SHP77 treated with DMSO at 0.1 percent for 48 hours (cell line): Measurements from ENCODE around the gene PON2.

Experiments
- DNase-seq: peaks from one replicate; lab custom pipeline; 2025; lab: John Stamatoyannopoulos, UW

The PON2 gene

GRCh38 chr7:95444796-95445195 lies 10.0 kb upstream of the PON2 start:
- no peak for DNase-seq

GRCh38 chr7:95441042-95441823 lies 6.4 kb upstream of the PON2 start:
- no peak for DNase-seq

GRCh38 chr7:95440394-95441038 lies 5.7 kb upstream of the PON2 start:
- no peak for DNase-seq

DNA sequence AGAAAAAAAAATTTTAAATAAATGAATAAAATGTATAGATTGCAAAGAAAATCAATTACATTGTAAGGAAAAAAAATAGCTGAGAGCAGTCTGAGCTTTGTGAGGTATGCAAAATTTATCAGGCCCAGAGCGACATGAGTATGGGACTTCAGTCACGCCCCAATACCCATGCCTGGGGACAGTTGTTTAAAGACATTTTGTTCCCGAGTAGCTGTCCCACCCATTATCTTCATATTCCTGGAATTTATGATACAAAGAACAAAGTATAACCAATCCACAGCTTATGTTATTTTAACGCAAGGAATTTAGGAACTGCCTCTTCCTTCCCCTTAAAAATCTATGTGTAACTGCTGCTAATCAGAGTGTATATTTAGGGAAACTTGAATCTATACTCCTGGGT lies 1.6 kb upstream of the PON2 start:
- DNase-seq = no peak

GRCh38 chr7:95435422-95435780 lies 573 bp upstream of the PON2 start:
- no peak for DNase-seq

GRCh38 chr7:95433952-95434556 lies 774 bp downstream of the PON2 start:
- DNase-seq = peak; percentile 11

DNA sequence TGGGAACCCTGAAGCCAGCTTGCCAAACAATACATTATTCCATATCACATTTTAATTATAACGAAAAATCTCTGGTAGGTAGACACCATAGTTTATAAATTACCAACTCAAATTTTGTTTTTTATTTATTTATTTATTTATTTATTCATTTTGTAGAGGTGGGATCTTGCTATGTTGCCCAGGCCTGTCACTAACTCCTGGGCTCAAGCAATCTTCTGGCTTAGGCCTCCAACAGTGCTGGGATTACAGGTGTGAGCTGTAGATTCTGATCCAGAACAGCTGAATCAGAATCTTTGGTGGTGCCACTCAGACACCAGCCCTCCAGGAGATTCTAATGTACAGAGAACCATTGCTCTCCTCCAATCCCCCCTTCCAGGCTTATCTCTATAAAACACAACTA lies 1.7 kb downstream of the PON2 start:
- no peak for DNase-seq

GRCh38 chr7:95432606-95433005 lies 2.2 kb downstream of the PON2 start:
- no peak for DNase-seq

DNA sequence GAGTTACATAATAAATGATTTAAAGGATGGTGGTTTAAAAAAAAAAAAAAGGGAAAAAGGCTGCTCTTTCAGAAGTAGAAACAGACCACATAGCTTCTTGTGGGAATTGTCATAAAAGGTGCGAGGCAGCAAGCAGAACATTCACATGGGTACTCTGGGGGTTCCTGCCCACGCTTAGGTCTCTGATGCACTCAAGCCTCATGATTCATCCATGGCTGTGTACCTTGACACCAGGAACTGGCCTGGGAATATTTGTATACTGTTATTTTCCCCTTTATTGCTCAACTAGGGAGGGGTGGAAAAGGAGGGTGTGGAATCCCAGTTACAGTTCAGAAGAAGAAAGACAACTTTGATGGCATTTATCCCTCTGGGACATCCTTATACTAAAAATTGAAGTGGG lies 4.0 kb downstream of the PON2 start:
- no peak for DNase-seq

- DNase-seq = no peak
Observed at GRCh38 chr7:95429241-95429990, 5.4 kb downstream of the PON2 start.

GRCh38 chr7:95427914-95428516 lies 6.8 kb downstream of the PON2 start:
- no peak for DNase-seq

- no peak for DNase-seq
Observed at GRCh38 chr7:95427166-95427565, 7.7 kb downstream of the PON2 start.

- no peak for DNase-seq
Observed at GRCh38 chr7:95425694-95426093, 9.1 kb downstream of the PON2 start.

- DNase-seq = no peak
Observed at GRCh38 chr7:95424716-95425115, 10.1 kb downstream of the PON2 start.

GRCh38 chr7:95421847-95422444 lies 12.9 kb downstream of the PON2 start:
- DNase-seq = no peak

- DNase-seq = no peak
Observed at GRCh38 chr7:95421000-95421846, 13.6 kb downstream of the PON2 start.

DNA sequence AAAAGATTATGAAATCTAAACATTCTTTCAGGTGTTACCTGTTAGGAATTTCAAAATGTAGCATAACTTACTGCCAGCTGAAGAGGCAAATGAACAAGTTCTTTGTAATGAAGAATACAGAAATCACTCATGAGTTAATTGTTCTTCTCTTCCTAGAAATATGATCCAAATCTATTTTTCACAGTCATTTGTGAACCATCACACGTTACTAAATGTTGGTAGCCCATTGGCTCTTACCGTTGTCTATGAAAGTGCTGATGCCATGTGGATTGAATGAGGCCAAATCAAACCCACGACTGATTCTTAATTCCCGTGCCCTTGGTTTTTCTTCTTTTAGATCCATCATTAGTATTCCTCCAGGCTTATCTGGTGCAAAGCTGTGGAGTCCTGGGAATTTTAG lies 22.8 kb downstream of the PON2 start:
- no peak for DNase-seq

DNA sequence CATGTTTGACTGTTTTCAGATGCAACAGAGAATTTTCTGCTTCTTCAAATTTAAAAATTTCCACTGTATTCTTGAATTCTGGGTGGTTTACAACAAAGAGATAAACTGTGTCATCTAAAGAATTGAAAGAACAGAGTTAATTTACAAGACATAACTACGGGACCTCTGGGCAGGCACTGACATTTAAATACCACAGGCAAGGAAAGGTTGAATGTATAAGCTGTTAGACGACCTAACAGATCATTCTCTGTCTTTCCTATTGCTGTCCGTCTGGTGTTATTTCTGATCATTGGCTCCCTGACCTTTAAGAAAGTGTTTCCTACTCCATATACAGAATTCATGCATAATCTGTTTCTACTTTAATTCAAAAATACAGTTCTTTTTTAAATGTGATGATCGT lies 23.2 kb downstream of the PON2 start:
- DNase-seq = no peak

GRCh38 chr7:95411036-95411435 lies 23.8 kb downstream of the PON2 start:
- DNase-seq = no peak

GRCh38 chr7:95407751-95408150 lies 27.1 kb downstream of the PON2 start:
- DNase-seq = no peak

- no peak for DNase-seq
Observed at GRCh38 chr7:95405800-95406199, 29.0 kb downstream of the PON2 start.
